ENCODE results near the gene FGF19.

The FGF19 gene

GRCh38 chr11:69716891-69717747, 13.3 kb upstream of the FGF19 start:
- DNase-seq (ENCODE audit: low read depth in 2 of 2) = no peak

- DNase-seq (ENCODE audit: low read depth in 2 of 2) = no peak
These were observed 12.3 kb upstream of the FGF19 start for GRCh38 chr11:69716099-69716498.

DNA sequence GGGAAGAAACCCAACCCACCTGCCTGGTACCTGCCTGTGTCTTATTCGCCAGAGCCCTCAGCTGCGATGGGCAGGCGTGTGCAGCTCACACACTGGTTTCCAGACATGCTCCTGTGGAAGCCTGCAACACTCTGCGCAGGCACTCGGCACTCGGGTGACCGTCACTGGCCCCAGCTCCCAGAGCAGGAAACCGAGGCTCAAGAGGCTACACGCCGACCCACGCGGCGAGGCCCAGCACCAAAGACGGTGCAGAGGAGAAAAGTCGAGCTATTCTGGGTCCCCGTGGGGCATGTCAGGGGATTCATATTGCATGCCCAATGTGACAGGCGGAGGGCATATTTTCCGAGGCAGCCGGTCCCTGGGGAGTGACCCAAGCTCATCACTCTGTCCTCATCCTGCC, 11.6 kb upstream of the FGF19 start:
- no peak for DNase-seq (ENCODE audit: low read depth in 2 of 2)

GRCh38 chr11:69711822-69712801, 8.3 kb upstream of the FGF19 start:
- DNase-seq (ENCODE audit: low read depth in 2 of 2) = no peak

DNA sequence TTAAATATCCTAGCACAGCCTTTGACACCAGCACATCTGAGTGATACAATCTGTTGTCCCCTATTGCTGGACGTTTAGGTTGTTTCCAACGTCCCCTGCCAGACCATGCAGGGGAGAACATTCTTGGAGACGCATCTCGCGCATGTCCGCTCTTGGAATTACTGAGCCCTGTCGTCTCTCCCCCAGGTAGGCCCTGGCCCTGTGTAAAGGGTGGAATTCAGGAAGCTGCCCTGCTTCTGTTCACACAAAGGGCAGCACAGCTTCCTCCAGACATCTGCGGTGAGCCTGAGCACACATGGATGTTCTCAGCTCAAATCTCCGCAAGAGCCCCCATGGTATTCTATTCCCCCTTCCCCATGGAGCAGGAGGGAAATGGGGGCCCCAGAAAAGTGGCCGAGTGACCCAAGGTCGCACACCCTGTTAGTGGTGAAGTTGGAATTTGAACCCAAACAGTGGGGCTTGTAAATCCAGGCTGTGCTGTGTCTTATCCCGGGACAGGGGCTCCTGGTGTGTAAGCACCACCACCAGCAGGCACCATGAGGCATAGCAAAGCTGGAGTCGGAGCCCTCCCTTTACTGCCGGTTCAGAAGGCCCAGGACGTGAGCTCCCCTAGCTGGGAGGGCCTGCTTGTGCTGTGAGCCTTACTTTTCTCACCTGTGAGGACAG, 5.0 kb upstream of the FGF19 start:
- no peak for DNase-seq (ENCODE audit: low read depth in 2 of 2)

DNA sequence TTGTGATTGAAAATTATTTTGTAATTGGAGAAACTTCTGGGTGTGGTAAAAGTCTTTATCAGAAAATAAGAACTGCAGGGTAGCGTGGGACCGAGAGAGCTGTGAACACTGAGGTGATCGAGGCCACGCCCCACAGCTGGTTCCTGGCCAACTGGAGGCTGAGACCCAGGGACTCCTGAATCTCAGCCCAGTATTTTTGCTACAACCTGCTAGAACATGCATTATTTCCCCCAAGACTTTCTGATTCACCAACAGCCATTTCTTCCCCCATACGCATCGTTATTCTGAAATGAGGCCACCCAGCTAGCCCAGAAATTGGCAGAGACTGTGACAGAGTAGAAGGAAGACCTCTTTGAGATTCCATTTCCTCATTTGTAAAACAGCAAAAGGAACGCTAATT, 3.4 kb upstream of the FGF19 start:
- DNase-seq (ENCODE audit: low read depth in 2 of 2) = no peak

DNA sequence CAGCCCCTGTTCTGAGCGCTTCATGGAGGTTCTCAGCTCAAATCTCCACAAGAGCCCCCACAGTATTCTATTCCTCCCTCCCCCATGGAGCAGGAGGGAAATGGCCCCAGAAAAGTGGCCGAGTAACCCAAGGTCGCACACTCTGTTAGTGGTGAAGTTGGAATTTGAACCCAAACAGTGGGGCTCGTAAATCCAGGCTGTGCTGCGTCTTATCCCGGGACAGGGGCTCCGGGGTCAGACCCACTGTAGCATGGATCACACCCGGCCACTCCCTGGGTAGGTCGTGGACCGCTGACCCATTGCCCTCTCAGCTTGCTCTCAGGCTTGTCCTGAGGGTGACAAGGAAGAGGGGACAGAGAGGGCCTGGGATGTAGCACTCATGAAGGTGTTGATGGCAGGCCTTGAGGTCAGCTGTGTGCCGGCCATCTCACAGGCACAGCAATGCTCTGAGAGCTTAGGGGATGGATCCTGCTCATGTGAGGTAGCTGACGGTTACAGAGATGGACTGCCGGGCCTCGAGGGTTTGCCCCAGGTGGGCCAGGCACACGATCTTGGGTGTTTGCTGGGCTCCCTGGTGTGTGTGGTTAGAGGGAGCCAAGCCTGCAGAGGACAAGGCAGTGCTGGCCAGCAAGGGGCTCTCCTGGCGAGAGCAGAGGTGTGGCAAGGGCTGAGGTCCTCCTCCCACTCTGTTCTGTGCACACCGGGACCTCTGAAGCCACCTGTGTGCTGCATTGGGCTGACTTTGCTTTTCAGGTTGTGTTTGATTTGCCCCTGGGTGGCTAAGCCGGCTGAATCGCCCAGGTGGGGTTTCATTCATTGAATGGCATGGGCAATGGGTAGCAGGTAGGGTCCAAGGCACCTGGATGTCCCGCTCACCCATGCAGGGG, 2.3 kb upstream of the FGF19 start:
- no peak for DNase-seq (ENCODE audit: low read depth in 2 of 2)

DNA sequence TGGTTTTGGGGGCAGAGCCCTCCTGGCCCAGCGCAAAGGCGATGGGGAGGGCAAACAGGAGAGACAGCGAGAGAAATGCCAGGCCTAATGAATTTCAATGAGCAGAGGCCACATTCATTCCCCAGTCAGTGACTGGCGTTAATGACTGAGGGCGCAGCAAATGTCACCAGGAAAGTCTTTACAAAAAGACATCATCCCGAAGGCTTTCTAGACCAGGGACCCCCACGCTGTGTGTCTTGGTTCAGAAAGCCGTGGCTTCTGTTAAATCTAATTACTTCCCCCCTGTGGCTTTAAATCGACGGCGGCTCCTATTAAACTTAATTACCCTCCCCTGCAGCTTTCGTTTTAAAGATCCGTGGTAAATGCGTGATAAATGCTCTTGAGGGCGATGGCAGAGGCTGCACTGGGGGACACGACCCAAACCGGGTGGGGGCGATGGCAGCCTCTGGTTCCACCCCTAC, 1.6 kb upstream of the FGF19 start:
- no peak for DNase-seq (ENCODE audit: low read depth in 2 of 2)

GRCh38 chr11:69704508-69705253, 859 bp upstream of the FGF19 start:
- DNase-seq (ENCODE audit: low read depth in 2 of 2) = no peak

GRCh38 chr11:69703453-69703767, 412 bp downstream of the FGF19 start:
- DNase-seq (ENCODE audit: low read depth in 2 of 2) = no peak

DNA sequence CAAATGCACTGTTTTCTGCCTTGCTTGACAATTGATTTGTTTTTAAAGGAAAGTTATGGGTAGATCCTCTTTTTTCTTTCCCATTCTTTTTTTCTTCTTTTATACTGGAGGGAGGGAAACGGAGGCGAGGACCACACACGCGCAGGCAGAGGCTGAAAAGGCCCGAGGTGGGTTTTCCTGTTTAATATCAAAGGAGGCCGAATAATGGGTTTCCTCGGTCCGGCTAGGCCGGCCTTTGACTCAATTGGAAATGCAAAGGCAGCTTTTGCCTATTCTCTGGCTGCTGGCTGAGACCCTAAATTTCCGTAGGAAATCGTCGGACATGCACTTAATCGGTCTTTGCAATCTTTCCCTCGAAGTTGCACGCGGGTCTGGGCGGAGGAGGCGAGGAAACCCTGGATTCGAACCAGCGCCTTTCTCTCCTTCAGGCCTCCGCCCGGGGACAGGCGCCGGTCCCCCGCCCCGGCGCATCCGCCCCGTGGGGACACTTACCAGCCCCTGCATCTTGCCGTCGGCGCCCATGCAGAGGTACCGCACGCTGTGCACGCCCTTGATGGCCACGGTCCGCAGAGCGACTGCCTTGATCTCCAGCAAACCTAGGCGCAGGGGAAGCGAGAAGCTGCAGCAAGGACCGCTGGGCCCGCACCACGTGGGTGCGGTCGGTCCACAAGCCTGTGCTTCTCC, 911 bp downstream of the FGF19 start:
- DNase-seq (ENCODE audit: low read depth in 2 of 2) = no peak

GRCh38 chr11:69702239-69702691, 1.6 kb downstream of the FGF19 start:
- no peak for DNase-seq (ENCODE audit: low read depth in 2 of 2)

GRCh38 chr11:69700278-69701140, 3.3 kb downstream of the FGF19 start:
- no peak for DNase-seq (ENCODE audit: low read depth in 2 of 2)

- no peak for DNase-seq (ENCODE audit: low read depth in 2 of 2)
These were observed 4.6 kb downstream of the FGF19 start for GRCh38 chr11:69699213-69699612.

GRCh38 chr11:69698362-69698761, 5.5 kb downstream of the FGF19 start:
- no peak for DNase-seq (ENCODE audit: low read depth in 2 of 2)

GRCh38 chr11:69697861-69698260, 6.0 kb downstream of the FGF19 start:
- DNase-seq (ENCODE audit: low read depth in 2 of 2) = no peak

DNA sequence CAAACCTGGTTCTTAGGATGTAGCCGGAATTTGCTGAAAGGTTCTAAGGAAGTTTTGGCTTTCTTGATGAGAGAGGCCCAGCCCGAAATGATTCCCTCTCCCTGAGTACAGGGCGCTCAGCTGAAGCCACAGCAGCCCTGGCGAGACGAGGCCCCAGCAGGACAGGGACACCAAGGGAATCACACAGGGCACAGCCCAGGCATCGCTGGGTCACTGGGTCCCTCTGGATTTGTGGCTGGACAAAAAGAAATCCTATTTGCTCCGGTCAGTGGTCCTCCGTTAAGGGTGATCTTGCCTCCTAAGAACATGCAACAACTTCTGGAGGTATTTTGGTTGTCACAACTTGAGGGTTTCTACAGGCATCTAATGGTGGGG, 6.4 kb downstream of the FGF19 start:
- DNase-seq (ENCODE audit: low read depth in 2 of 2) = no peak

DNA sequence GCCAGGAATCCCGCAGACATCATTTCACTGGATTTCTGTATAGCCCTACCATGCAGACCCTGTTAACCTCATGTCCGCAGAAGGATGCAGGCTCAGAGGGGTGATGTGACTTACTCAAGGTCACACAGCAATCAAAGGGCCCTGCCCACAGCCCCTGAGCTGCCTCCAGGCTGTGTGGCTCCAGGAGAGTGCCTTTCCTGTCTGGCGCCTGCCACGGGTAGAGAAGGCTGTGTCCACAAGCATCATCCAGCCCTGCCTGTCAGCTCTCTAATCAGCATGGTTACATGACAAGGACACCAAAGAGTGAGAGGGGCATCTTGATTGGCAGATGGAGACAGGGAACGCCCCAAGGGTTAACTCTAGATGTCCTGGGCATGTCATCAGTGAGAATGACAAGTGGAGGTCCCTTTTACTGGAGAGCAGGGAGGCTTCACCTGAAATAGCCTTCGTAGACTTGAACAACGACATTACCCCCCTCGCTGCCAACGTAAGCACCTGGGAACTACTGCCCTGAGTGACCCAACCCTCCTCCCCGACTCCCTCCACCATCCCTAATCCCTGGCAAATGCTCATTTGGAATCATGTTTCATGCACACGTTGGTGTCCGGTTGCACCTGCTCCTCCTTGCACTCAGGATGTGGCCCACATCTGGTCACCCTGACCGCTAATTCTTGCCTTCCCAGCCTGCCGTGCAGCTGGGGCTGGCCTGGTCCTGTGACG, 6.9 kb downstream of the FGF19 start:
- no peak for DNase-seq (ENCODE audit: low read depth in 2 of 2)
